Measurements from ENCODE around the gene RPGRIP1L. TPM values are rescaled to one million over a fixed set of nuclear protein-coding genes. Genes with fewer than 3 reads are reported as not detected.

RPGRIP1L gene
- polyA plus RNA-seq, 1 donor (not counting 4 experiments of a cell fraction or from before 2014, with no cell fraction given): 11.6 TPM

DNA sequence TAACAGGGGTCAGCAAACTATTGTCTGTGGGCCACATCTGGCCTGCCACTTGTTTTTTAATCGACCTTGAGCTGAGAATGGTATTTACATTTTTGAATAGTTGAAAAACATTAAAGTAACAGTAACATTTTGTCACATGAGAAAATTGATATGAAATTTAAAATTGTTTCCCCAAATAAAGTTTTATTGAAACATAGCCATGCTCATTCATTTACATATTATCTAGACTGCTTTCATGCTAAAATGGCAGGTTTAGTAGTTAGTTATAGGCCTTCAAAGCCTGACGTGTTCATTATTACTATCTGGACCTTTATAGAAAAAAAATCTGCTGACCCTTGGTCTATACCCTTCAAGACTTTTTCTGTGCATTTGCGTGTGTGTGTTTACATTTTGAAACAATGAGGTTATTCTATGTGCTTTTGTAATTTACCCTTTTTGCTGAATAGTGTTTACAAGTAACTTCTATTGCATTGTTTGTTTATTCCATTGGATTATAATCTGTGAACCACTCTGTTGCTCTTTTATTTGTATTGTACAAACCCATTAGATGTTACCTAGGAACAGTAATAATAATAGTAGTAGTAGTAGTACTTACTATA lies 37.4 kb upstream of the RPGRIP1L start:
- H3K9me1 ChIP-seq (ENCODE audit: control insufficient read depth, extremely low read depth, insufficient read depth, low read length): no peaks in the 10 kb centered on the region
- peaks cover 37% of the 10 kb centered on the region for H3K4me1 ChIP-seq (ENCODE audit: control insufficient read depth, extremely low read depth, insufficient read depth, low read length)
- FAIRE-seq (no peak), DNase-seq (ENCODE audit: low read depth, low spot score) (no peak)
- H2AFZ ChIP-seq (ENCODE audit: control insufficient read depth, low read length): no peak overlapping the region
- H3K79me2 ChIP-seq (ENCODE audit: control insufficient read depth, insufficient read depth, low read length): peaks cover 24% of the 10 kb centered on the region
- H3K36me3 ChIP-seq (ENCODE audit: control insufficient read depth in 2 of 2, extremely low read depth in 1 of 2, insufficient read depth in 2 of 2, low read length in 2 of 2): no peaks in the 10 kb centered on the region
- H3K27me3 ChIP-seq (ENCODE audit: control insufficient read depth, extremely low read depth, insufficient read depth, low read length): no peaks in the 10 kb centered on the region
- no peaks in the 10 kb centered on the region for H3K9me3 ChIP-seq (ENCODE audit: control insufficient read depth, low read depth, low read length)
- dilution Hi-C loops (cut with MboI; ENCODE audit: extremely low pct_ligation_motif_present, low sequenced_read_pairs): no loop called here
- no peak overlapping the region for H3K4me3 ChIP-seq (ENCODE audit: control insufficient read depth in 2 of 3, extremely low read depth in 1 of 3, insufficient read depth in 2 of 3, low read depth in 1 of 3, low read length in 3 of 3)
- no peaks in the 10 kb centered on the region for H4K20me1 ChIP-seq (ENCODE audit: control insufficient read depth, extremely low read depth, insufficient read depth, low read length)
- H3K9ac ChIP-seq (ENCODE audit: control insufficient read depth, extremely low read depth, insufficient read depth, low read length): no peak overlapping the region
- no peak for TF ChIP-seq EZH2 (IDR thresholded peaks at IDR 0.05; ENCODE audit: low read length)
- TF ChIP-seq, protein P1, sequence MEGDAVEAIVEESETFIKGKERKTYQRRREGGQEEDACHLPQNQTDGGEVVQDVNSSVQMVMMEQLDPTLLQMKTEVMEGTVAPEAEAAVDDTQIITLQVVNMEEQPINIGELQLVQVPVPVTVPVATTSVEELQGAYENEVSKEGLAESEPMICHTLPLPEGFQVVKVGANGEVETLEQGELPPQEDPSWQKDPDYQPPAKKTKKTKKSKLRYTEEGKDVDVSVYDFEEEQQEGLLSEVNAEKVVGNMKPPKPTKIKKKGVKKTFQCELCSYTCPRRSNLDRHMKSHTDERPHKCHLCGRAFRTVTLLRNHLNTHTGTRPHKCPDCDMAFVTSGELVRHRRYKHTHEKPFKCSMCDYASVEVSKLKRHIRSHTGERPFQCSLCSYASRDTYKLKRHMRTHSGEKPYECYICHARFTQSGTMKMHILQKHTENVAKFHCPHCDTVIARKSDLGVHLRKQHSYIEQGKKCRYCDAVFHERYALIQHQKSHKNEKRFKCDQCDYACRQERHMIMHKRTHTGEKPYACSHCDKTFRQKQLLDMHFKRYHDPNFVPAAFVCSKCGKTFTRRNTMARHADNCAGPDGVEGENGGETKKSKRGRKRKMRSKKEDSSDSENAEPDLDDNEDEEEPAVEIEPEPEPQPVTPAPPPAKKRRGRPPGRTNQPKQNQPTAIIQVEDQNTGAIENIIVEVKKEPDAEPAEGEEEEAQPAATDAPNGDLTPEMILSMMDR (optimal IDR thresholded peaks at IDR 0.05 in 1 of 3, IDR thresholded peaks at IDR 0.05 in 1 of 3, conservative IDR thresholded peaks at IDR 0.05 in 1 of 3; ENCODE audit: extremely low read depth in 1 of 3, insufficient read depth in 2 of 3, low read length in 3 of 3): no peak
- H3K27ac ChIP-seq (ENCODE audit: control insufficient read depth, insufficient read depth, low read length): peak overlapping the region; percentile 36
- peak overlapping the region; percentile 71 for H3K4me2 ChIP-seq (ENCODE audit: control insufficient read depth, extremely low read depth, insufficient read depth, low read depth, low read length)

DNA sequence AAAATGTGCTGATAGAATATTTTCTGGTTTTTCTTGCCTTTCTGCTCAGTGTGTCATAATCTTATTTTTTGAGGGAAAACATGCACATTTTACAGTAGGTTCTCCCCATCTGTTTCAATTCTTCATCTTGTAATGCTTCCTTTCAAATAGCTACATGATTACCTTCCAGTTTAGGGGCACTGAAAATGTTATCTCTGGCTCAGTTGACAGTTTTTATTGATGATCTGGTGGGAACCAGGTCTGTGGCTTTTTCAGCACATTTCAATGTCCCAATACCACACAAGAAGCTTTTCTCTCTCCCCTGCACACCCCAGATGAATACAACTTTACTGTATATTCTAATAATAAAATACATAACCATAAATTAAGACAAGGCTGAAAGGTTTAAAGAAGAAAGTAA lies 36.8 kb upstream of the RPGRIP1L start:
- Histone ChIP-seq H3K79me2 (ENCODE audit: control insufficient read depth, insufficient read depth, low read length) (peaks cover 24% of the 10 kb centered on the region), H3K9ac (ENCODE audit: control insufficient read depth, extremely low read depth, insufficient read depth, low read length) (no peak overlapping the region), H3K27ac (ENCODE audit: control insufficient read depth, insufficient read depth, low read length) (no peak overlapping the region), H2AFZ (ENCODE audit: control insufficient read depth, low read length) (no peak overlapping the region), H3K9me1 (ENCODE audit: control insufficient read depth, extremely low read depth, insufficient read depth, low read length) (no peaks in the 10 kb centered on the region), H3K9me3 (ENCODE audit: control insufficient read depth, low read depth, low read length) (no peaks in the 10 kb centered on the region), H3K4me1 (ENCODE audit: control insufficient read depth, extremely low read depth, insufficient read depth, low read length) (peaks cover 32% of the 10 kb centered on the region), H3K4me2 (ENCODE audit: control insufficient read depth, extremely low read depth, insufficient read depth, low read depth, low read length) (no peak overlapping the region), H3K27me3 (ENCODE audit: control insufficient read depth, extremely low read depth, insufficient read depth, low read length) (no peaks in the 10 kb centered on the region), H4K20me1 (ENCODE audit: control insufficient read depth, extremely low read depth, insufficient read depth, low read length) (no peaks in the 10 kb centered on the region), H3K36me3 (ENCODE audit: control insufficient read depth in 2 of 2, extremely low read depth in 1 of 2, insufficient read depth in 2 of 2, low read length in 2 of 2) (no peaks in the 10 kb centered on the region), H3K4me3 (ENCODE audit: control insufficient read depth in 2 of 3, extremely low read depth in 1 of 3, insufficient read depth in 2 of 3, low read depth in 1 of 3, low read length in 3 of 3) (no peak overlapping the region)
- no peak for DNase-seq (ENCODE audit: low read depth, low spot score)
- no peak for FAIRE-seq
- dilution Hi-C loops (cut with MboI; ENCODE audit: extremely low pct_ligation_motif_present, low sequenced_read_pairs): no loop called here
- TF ChIP-seq, protein P1 (optimal IDR thresholded peaks at IDR 0.05 in 1 of 3, IDR thresholded peaks at IDR 0.05 in 1 of 3, conservative IDR thresholded peaks at IDR 0.05 in 1 of 3; ENCODE audit: extremely low read depth in 1 of 3, insufficient read depth in 2 of 3, low read length in 3 of 3): no peak

Data from keratinocyte (primary cell).